ENCODE data around the gene KIF16B. TPM values are rescaled to one million over a fixed set of nuclear protein-coding genes. Genes with fewer than 3 reads are reported as not detected.

Gene KIF16B
- total and polyA plus RNA-seq, 2 donors (not counting 3 experiments of a cell fraction or from before 2014, with no cell fraction given): 2.9 to 8.8 TPM

GRCh38 chr20:16619953-16620352 lies 46.7 kb upstream of the KIF16B start:
- Histone ChIP-seq H3K79me2 (ENCODE audit: control insufficient read depth, insufficient read depth, low read length) (no peaks in the 10 kb centered on the region), H3K9me3 (replicated peaks; ENCODE audit: control insufficient read depth, insufficient read depth, low read length) (no peaks in the 10 kb centered on the region), H2AFZ (ENCODE audit: low read depth, low read length) (no peak overlapping the region), H3K9ac (replicated peaks; ENCODE audit: extremely low read depth, insufficient read depth, low read length) (no peak overlapping the region), H3K4me2 (ENCODE audit: insufficient read depth, low read length) (no peak overlapping the region), H3K27ac (ENCODE audit: insufficient read depth, low read depth, low read length) (no peak overlapping the region), H3K4me3 (replicated peaks in 1 of 3; ENCODE audit: insufficient read depth in 1 of 3, low read depth in 1 of 3, low read length in 3 of 3) (no peak overlapping the region), H3K27me3 (ENCODE audit: control insufficient read depth in 2 of 2, insufficient read depth in 2 of 2, low read length in 2 of 2) (no peaks in the 10 kb centered on the region), H3K36me3 (ENCODE audit: control insufficient read depth in 2 of 2, extremely low read depth in 1 of 2, insufficient read depth in 2 of 2, low read length in 2 of 2) (no peaks in the 10 kb centered on the region), H3K4me1 (ENCODE audit: control insufficient read depth, extremely low read depth, insufficient read depth, low read length) (no peaks in the 10 kb centered on the region), H4K20me1 (replicated peaks; ENCODE audit: control insufficient read depth, extremely low read depth, insufficient read depth, low read length) (no peaks in the 10 kb centered on the region), H3K9me1 (replicated peaks; ENCODE audit: control insufficient read depth, extremely low read depth, insufficient read depth, low read length) (no peaks in the 10 kb centered on the region)
- dilution Hi-C loops (cut with MboI; ENCODE audit: extremely low pct_ligation_motif_present, low sequenced_read_pairs): no loop called here
- TF ChIP-seq EZH2 (IDR thresholded peaks at IDR 0.05; ENCODE audit: borderline replicate concordance, low read depth, low read length, severe bottlenecking) (no peak), FOS (IDR thresholded peaks at IDR 0.05; ENCODE audit: borderline replicate concordance, insufficient read depth, low read length) (no peak), POLR2AphosphoS5 (IDR thresholded peaks at IDR 0.05; ENCODE audit: insufficient read depth, low read depth, low read length) (no peak), MAX (IDR thresholded peaks at IDR 0.05; ENCODE audit: insufficient read depth, insufficient read length) (no peak), MYC (IDR thresholded peaks at IDR 0.05; ENCODE audit: low read depth, low read length) (no peak), JUN (IDR thresholded peaks at IDR 0.05; ENCODE audit: borderline replicate concordance, insufficient read depth, insufficient read length, low read depth) (no peak), CTCF (IDR thresholded peaks at IDR 0.05; ENCODE audit: extremely low read depth in 1 of 2, insufficient read depth in 1 of 2, low read depth in 1 of 2, low read length in 2 of 2) (no peak), GATA2 (IDR thresholded peaks at IDR 0.05; ENCODE audit: insufficient read depth, insufficient read length, low read depth, low read length) (no peak), POLR2A (IDR thresholded peaks at IDR 0.05; ENCODE audit: low read depth, low read length) (no peak)
- DNase-seq (ENCODE audit: low read depth, low spot score): no peak
- BruUV-seq (replicated peaks): no TSS peak
- POLR2A ChIA-PET: no interaction called here
- CTCF ChIA-PET: no interaction called here
- FAIRE-seq: no peak
- intact Hi-C loops (cut with micrococcal nuclease): no loop called here
